GM18511 (cell line): Measurements from ENCODE around the gene INVS.
"Not testable (repeated sequence)": the region's sequence is repeated elsewhere in the genome, so short reads cannot be mapped to it uniquely, and the experiment has no call there.

Experiments used
- ATAC-seq: cut with Tn5 transposase; IDR thresholded peaks from one replicate; pipeline ENCODE4 v1.9.1; 2021; ENCODE audit warnings: mild to moderate bottlenecking, moderate library complexity; ENCODE audit not compliant: unreplicated experiment

The INVS gene

GRCh38 chr9:100082782-100083181, 16.3 kb upstream of the INVS start:
- ATAC-seq = no peak

GRCh38 chr9:100083448-100084127, 15.5 kb upstream of the INVS start:
- ATAC-seq = peak; percentile 45

- peak; percentile 64 for ATAC-seq
Measured at GRCh38 chr9:100084128-100084453, 15.0 kb upstream of the INVS start.

GRCh38 chr9:100084734-100085133, 14.3 kb upstream of the INVS start:
- ATAC-seq = peak; percentile 82

- no peak for ATAC-seq
Measured at GRCh38 chr9:100086097-100086635, 12.9 kb upstream of the INVS start.

GRCh38 chr9:100087218-100087617, 11.8 kb upstream of the INVS start:
- ATAC-seq = no peak

GRCh38 chr9:100088202-100088601, 10.8 kb upstream of the INVS start:
- no peak for ATAC-seq

- ATAC-seq = no peak
Measured at GRCh38 chr9:100090880-100091279, 8.2 kb upstream of the INVS start.

- ATAC-seq = no peak
Measured at GRCh38 chr9:100091650-100092049, 7.4 kb upstream of the INVS start.

GRCh38 chr9:100092066-100092465, 7.0 kb upstream of the INVS start:
- ATAC-seq = no peak

GRCh38 chr9:100094411-100094810, 4.6 kb upstream of the INVS start:
- ATAC-seq = not testable (repeated sequence)

GRCh38 chr9:100096378-100096916, 2.6 kb upstream of the INVS start:
- ATAC-seq = no peak

- ATAC-seq = peak; percentile 16
Measured at GRCh38 chr9:100098046-100098886, 777 bp upstream of the INVS start.

- ATAC-seq = peak; percentile 8
Measured at GRCh38 chr9:100099722-100100042, 639 bp downstream of the INVS start.

GRCh38 chr9:100100146-100100667, 1.2 kb downstream of the INVS start:
- no peak for ATAC-seq

GRCh38 chr9:100101608-100102007, 2.6 kb downstream of the INVS start:
- ATAC-seq = no peak

GRCh38 chr9:100104314-100104713, 5.3 kb downstream of the INVS start:
- no peak for ATAC-seq

- ATAC-seq = no peak
Measured at GRCh38 chr9:100105861-100106260, 6.8 kb downstream of the INVS start.

GRCh38 chr9:100106616-100107015, 7.6 kb downstream of the INVS start:
- ATAC-seq = no peak

GRCh38 chr9:100108559-100108958, 9.5 kb downstream of the INVS start:
- ATAC-seq = no peak

GRCh38 chr9:100111235-100111634, 12.2 kb downstream of the INVS start:
- no peak for ATAC-seq
